MCF 10A (cell line): ENCODE measurements around the gene BOLA2B. TPM values are rescaled to one million over a fixed set of nuclear protein-coding genes. Genes with fewer than 3 reads are reported as not detected.

Source experiments
- BruUV-seq: library from RNA; stranded (reverse); fragments of 400-500 nt; replicated peaks from 2 replicates; lab custom pipeline; 2021; lab: Mats Ljungman, UMichigan
- CTCF ChIA-PET: fragments of 300-600 bp; sonication (Branson Sonifier 250); formaldehyde crosslinking; extraction: SDS; loops from one replicate; lab custom pipeline; 2021; ENCODE audit warnings: antibody characterized with exemption, inconsistent platforms; lab: Yijun Ruan, JAX
- POLR2A ChIA-PET: fragments of 300-600, 350-650 bp; sonication (Branson Sonifier 250); formaldehyde crosslinking; extraction: SDS; loops from one replicate; lab custom pipeline; 2020; ENCODE audit warnings: antibody characterized with exemption, inconsistent platforms; lab: Yijun Ruan, JAX
- DNase-seq: peaks from one replicate; pipeline ENCODE4 v3.0.0-alpha.2; 2018; ENCODE audit not compliant: unreplicated experiment
- H3K27ac Mint-ChIP-seq: one replicate; pipeline ENCODE4 v1.8.0; 2022; ENCODE audit warnings: mild to moderate bottlenecking, low read depth, mixed read lengths; ENCODE audit not compliant: unreplicated experiment
- H3K27me3 Mint-ChIP-seq: one replicate; pipeline ENCODE4 v1.8.0; 2022; ENCODE audit warnings: mixed read lengths; ENCODE audit not compliant: insufficient read depth, unreplicated experiment
- H3K36me3 Mint-ChIP-seq: one replicate; pipeline ENCODE4 v1.8.0; 2022; ENCODE audit warnings: mild to moderate bottlenecking, moderate library complexity, mixed read lengths; ENCODE audit not compliant: insufficient read depth, unreplicated experiment
- H3K4me1 Mint-ChIP-seq: one replicate; pipeline ENCODE4 v1.8.0; 2022; ENCODE audit warnings: mixed read lengths; ENCODE audit not compliant: insufficient read depth, unreplicated experiment
- H3K4me3 Mint-ChIP-seq: one replicate; pipeline ENCODE4 v1.8.0; 2022; ENCODE audit warnings: mild to moderate bottlenecking, moderate library complexity, mixed read lengths; ENCODE audit not compliant: unreplicated experiment
- H3K9me3 Mint-ChIP-seq: one replicate; pipeline ENCODE4 v1.8.0; 2022; ENCODE audit warnings: mixed read lengths; ENCODE audit not compliant: unreplicated experiment
- CTCF ChIP-seq: fragments of 200-600 bp; IDR thresholded peaks from one replicate; pipeline ENCODE4 v1.8.0; 2022; ENCODE audit warnings: antibody characterized with exemption, mild to moderate bottlenecking; ENCODE audit not compliant: unreplicated experiment
- intact Hi-C: fragments of 100-400 bp; cut with micrococcal nuclease; formaldehyde crosslinking; loops from 2 replicates; pipeline ENCODE4 v1.14.1; 2022
- total RNA-seq: library from RNA; stranded (reverse); gene quantifications from 2 replicates; pipeline ENCODE4 v1.2.3, GENCODE V29; 2022

BOLA2B gene
- total RNA-seq, 1 experiment from 2014 or later, result 132 TPM

DNA sequence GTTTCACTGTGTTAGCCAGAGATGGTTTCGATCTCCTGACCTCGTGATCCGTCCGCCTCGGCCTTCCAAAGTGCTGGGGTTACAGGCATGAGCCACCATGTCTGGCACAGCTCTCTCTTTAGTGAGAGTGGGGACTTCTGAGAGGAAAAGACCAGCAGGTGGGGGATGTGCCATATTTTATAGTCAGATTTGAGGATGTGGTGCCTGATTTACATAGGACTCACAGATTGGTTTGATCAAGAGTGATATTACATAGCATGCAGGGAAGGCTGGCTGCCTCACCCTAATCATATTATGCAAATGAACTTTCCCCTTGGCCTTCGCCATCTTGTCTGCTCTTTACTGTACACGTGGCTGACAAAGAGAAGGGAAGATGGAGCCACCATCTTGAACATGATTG, 42.4 kb downstream of the BOLA2B start:
- intact Hi-C loops, result no loop called here
- TF ChIP-seq CTCF, result no peak
- no peaks in the 10 kb centered on the region for H3K4me1 Mint-ChIP-seq
- H3K36me3 Mint-ChIP-seq, result no peaks in the 10 kb centered on the region
- no peak overlapping the region for H3K4me3 Mint-ChIP-seq
- no peaks in the 10 kb centered on the region for H3K9me3 Mint-ChIP-seq
- H3K27me3 Mint-ChIP-seq, result no peaks in the 10 kb centered on the region
- POLR2A ChIA-PET, result interaction anchor here (1.0 kb wide), 1 partner anchor 17 kb away, joined by 3 read pairs; no protein-coding TSS in a partner anchor
- DNase-seq, result no peak
- BruUV-seq, result no TSS peak
- no peak overlapping the region for H3K27ac Mint-ChIP-seq
- CTCF ChIA-PET, result interaction anchor here (0.6 kb wide), 1 partner anchor 14 kb away, joined by 3 read pairs; no protein-coding TSS in a partner anchor

GRCh38 chr16:30149250-30149930, 44.1 kb downstream of the BOLA2B start:
- DNase-seq, result no peak
- BruUV-seq, result no TSS peak
- no peaks in the 10 kb centered on the region for H3K4me1 Mint-ChIP-seq
- no peak overlapping the region for H3K27ac Mint-ChIP-seq
- H3K4me3 Mint-ChIP-seq, result no peak overlapping the region
- H3K27me3 Mint-ChIP-seq, result no peaks in the 10 kb centered on the region
- POLR2A ChIA-PET, result no interaction called here
- CTCF ChIA-PET, result no interaction called here
- intact Hi-C loops, result no loop called here
- no peaks in the 10 kb centered on the region for H3K36me3 Mint-ChIP-seq
- no peaks in the 10 kb centered on the region for H3K9me3 Mint-ChIP-seq
- no peak for TF ChIP-seq CTCF

DNA sequence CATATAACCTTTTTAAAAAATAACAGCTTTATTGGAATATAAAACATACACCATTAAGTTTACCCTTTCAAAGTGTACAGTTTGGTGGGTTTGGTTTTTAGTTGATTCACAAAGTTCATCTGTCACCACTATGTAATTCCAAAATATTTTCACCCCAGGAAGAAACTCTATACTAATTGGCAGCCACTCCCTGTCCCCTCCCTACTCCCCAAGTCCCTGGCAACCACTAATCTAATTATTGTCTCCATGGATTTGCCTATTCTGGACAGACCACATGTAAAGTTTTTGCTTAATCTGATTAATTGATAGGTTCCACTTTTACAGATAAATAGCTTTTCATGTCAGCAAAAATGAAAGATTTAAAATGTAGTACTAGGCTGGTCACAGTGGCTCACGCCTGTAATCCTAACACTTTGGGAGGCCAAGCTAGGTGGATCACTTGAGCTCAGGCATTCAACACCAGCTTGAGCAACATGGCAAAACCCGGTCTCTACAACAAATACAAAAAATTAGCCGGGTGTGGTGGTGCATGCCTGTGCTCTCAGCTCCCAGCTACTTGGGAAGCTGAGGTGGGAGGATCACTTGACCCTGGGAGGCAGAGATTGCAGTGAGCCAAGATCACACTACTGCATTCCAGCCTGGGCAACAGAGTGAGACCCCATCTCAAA, 45.5 kb downstream of the BOLA2B start:
- ChIA-PET CTCF (interaction anchor here (0.6 kb wide), 1 partner anchor 473 kb away, joined by 3 read pairs; no protein-coding TSS in a partner anchor), POLR2A (no interaction called here)
- no peaks in the 10 kb centered on the region for H3K36me3 Mint-ChIP-seq
- no peak for DNase-seq
- intact Hi-C loops, result no loop called here
- no peak for TF ChIP-seq CTCF
- H3K27ac Mint-ChIP-seq, result no peak overlapping the region
- no peaks in the 10 kb centered on the region for H3K9me3 Mint-ChIP-seq
- H3K27me3 Mint-ChIP-seq, result no peaks in the 10 kb centered on the region
- no peaks in the 10 kb centered on the region for H3K4me1 Mint-ChIP-seq
- H3K4me3 Mint-ChIP-seq, result no peak overlapping the region
- BruUV-seq, result no TSS peak

DNA sequence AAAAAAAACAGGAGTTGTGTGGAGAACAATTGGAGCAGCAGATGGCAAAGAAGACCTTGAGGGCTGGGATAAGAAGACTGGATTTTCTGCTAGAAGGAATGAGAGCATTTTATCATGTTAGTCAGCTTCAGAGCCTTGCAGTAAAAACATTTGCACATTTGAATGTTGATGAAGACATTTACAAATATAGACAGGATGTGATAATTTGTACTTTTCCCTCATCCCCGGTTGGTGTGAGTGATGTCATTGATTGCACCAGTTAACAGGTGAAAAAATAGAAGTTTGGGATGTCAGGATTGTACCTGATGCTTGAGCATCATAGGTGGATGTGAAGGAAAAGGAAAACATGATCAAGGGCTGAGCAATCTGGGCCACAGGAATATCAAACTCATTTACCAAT, 47.8 kb downstream of the BOLA2B start:
- ChIA-PET POLR2A (no interaction called here), CTCF (no interaction called here)
- intact Hi-C loops, result no loop called here
- BruUV-seq, result no TSS peak
- no peaks in the 10 kb centered on the region for H3K4me1 Mint-ChIP-seq
- H3K9me3 Mint-ChIP-seq, result no peaks in the 10 kb centered on the region
- no peak for DNase-seq
- no peak overlapping the region for H3K4me3 Mint-ChIP-seq
- no peak for TF ChIP-seq CTCF
- H3K27ac Mint-ChIP-seq, result no peak overlapping the region
- no peaks in the 10 kb centered on the region for H3K27me3 Mint-ChIP-seq
- H3K36me3 Mint-ChIP-seq, result no peaks in the 10 kb centered on the region
